Bronchial smooth muscle cell (primary cell): ENCODE data around the gene HSPA4. TPM values are rescaled to one million over a fixed set of nuclear protein-coding genes. Genes with fewer than 3 reads are reported as not detected.

Experiments
- total RNA-seq: library from RNA; depleted of rRNA; stranded (reverse); fragments of >200 nt; gene quantifications from 2 replicates; pipeline ENCODE4 v1.2.1, GENCODE V29; 2014

HSPA4 gene
- 73.6 and 119 TPM in 2 replicates for total RNA-seq

GRCh38 chr5:133051542-133052316, at the start of gene HSPA4:
Gene HSPA4 (plus strand): TSS chr5:133052013. CDS start chr5:133052251, 238 bp downstream.

GRCh38 chr5:133025804-133026663, 25.8 kb upstream of the HSPA4 start, which contains the start of gene ZCCHC10:
Gene ZCCHC10 (minus strand): TSS chr5:133026549. CDS start chr5:133026537, 12 bp downstream.

Other genes with a start within 250 kb of the HSPA4 start
- gene SOWAHA, start 238.7 kb upstream of the HSPA4 start, total RNA-seq, result under 0.01 TPM in 2 replicates
- gene SHROOM1, start 221.4 kb upstream of the HSPA4 start, total RNA-seq, result 2.7 and 3.5 TPM in 2 replicates
- gene GDF9, start 185.5 kb upstream of the HSPA4 start, total RNA-seq, result under 0.01 and 0.09 TPM in 2 replicates
- 150 and 208 TPM in 2 replicates for gene UQCRQ, start 185.4 kb upstream of the HSPA4 start, total RNA-seq
- gene LEAP2, start 178.3 kb upstream of the HSPA4 start, total RNA-seq, result 0.16 and 0.34 TPM in 2 replicates
- gene AFF4, start 88.4 kb upstream of the HSPA4 start, total RNA-seq, result 18.5 and 29.8 TPM in 2 replicates
- 6.1 and 6.6 TPM in 2 replicates for gene ZCCHC10, start 25.5 kb upstream of the HSPA4 start, total RNA-seq